ENCODE results near the gene MTRFR.

Gene MTRFR

DNA sequence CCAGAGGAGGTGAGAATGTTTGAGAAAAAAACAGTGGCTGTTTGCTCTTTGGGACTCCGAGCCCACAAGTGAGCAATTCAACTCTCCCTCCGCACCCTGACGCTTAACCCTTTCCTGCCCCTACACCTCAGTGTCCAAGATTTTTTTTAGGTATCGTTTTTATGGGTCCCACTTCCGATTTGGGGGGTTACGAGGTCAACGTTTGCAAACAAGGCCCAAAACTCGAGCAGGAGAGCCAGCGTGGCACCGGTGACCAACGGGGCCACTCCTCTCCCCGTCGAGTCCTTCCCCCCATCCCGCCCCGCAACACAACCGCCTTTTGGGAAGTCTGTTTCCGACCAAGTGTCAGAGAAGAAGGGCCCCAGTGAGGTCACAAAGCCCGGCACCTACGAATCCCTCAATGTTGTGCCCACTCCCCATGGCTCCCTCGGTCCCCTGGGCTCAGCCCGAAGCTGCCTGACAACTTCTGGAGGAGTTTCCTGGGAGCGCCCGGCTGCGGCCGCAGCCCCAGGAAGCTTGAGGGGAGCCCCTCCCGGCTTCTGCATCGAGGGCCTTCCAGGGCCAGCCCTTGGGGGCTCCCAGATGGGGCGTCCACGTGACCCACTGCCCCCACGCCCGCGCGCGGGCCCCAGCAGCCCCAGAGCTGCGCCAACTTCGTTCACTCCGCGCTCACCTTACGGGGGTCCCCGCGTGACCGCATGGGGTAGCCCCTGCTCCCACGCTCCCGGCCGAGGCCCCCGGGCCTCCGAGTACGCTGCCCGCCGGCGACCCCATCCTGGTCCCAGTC is 37.2 kb downstream of the MTRFR start:
- peak; percentile 72 for DNase-seq (ENCODE audit: low read depth)

DNA sequence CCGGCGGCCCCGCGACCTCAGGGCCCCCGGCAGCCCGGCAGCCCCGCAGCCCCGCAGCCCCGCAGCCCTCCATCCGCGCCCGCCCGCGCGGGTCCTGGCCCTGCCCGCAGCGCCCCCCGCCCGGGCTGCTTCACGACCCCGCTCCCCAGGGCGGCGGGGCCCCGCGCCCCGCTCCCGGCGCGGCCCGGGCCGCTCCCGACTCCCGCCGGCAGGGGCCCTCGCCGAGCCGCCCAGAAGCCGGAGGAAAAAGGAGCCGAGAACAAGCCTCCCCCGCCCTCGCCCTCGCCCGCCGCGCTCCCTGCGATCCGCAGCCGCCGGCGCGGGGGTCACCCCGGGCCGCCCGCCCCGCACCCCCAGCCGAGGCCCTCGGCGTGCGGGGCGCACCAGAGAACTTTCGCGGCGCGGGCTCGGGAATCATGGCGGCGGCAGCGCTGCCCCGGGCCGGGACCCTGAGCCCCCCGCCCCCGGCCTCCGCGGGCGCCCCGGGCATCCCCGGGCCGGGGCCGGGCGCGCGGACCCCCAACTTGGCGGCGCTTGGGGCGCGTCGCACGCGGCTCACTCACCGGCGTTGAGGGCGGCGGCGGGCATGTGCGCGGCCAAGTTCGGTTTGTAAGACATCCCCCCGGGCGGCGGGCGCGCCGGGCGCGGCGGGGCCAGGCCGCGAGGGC is 37.9 kb downstream of the MTRFR start:
- DNase-seq (ENCODE audit: low read depth): peak; percentile 68

DNA sequence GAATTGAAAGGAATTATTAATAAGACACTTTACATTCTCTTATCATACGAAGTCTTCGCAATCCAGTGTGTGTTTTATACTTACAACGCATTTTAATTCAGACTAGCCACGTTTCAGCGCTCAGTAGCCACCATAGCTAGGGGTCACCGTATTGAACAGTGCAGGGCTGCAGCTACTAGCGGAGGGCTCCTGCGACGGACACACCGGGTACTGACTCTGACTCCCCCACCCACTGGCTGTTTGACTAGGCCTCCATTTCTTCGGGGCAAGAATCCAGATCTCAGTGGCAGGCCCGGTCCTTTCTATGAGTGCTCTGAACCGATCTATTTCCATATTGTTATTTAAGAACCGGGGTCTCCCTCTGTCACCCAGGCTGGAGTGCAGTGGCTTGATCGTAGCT is 39.9 kb downstream of the MTRFR start:
- DNase-seq (ENCODE audit: low read depth): no peak

DNA sequence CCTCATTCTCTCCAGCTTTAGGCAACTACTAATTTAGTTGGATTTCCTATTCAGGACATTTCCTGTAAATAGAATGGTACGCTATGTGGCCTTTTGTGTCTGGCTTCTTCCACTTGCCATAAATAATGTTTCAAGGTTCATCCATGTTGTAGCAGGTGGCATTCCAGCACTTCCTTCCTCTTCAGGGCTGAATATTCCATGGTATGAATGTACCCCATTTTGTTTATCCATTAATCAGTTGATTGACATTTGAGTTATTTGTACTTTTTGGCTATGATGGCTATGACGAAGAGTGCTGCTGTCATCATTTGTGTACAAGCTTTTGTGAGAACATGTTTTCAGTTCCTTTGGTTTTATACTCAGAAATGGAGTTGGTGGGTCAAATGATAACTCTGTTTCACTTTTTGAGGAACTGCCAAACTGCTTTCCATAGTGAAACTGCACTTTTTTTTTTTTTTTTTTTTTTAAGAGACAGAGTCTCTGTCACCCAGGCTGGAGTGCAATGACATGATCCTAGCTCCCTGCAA is 44.9 kb downstream of the MTRFR start:
- DNase-seq (ENCODE audit: low read depth): no peak

DNA sequence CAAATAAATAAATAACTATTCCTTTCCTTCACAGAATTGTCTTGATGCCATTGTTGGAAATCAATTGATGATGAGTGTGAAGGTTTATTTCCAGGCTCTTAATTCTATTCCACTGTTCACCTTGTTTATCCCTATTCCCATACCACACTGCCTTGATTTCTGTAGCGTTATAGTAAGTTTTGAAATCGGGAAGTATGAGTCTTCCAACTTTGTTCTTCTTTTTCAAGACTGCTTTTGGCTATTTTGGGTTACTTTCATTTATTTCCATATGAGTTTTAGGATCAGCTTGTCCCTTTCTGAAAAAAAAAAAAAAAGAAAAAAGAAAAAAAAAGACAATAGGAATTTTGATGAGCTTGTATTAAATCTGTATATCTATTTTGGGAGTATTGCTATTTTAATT is 47.7 kb downstream of the MTRFR start:
- no peak for DNase-seq (ENCODE audit: low read depth)

DNA sequence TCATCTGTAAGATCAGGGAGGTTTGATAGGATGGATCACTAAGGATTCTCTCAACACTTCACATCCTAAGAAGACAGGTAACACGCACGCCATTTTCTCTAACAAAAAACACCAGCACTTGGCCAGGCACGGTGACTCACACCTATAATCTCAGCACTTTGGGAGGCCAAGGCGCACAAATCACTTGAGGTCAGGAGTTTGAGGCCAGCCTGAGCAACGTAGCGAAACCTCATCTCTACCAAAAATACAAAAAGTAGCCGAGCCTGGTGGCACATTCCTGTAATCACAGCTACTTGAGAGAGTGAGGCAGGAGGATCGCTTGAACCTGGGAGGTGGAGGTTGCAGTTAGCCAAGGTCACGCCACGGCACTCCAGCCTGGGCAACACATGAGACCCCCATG is 48.9 kb downstream of the MTRFR start:
- no peak for DNase-seq (ENCODE audit: low read depth)

DNA sequence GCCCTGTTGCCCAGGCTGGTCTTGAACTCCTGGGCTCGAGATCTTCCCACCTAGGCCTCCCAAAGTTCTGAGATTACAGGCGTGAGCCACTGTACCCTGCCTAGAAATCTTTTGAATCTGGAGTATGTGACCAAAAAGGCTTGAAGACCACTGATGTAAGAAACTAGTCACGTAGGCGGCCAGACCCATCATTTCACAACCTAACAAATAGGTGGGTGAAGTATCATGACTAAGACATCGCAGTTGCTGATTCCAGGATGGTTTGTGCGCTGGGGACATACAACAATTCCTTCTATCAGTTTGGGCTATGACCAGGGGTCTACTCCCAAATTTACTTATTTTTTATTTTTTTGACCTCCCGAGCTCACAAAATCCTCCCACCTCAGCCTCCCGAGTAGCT is 50.2 kb downstream of the MTRFR start:
- no peak for DNase-seq (ENCODE audit: low read depth)

DNA sequence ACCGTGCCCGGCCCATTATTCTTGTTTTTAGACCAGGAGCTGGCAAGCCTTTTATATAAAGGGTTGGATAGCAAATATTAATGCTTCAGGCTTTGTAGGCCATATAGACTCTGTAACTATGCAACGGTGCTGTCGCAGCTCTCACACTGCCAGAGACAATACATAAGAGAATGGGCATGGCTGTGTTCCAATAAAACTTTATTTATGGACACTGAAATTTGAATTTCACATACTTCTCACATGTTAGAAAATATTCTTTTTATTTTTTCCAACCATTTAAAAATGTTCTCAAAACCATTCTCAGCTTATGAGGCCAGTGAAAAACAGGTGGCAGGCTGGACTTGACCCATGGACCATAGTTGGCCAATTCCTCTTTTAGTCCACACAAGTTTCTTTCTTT is 51.4 kb downstream of the MTRFR start:
- DNase-seq (ENCODE audit: low read depth): no peak

DNA sequence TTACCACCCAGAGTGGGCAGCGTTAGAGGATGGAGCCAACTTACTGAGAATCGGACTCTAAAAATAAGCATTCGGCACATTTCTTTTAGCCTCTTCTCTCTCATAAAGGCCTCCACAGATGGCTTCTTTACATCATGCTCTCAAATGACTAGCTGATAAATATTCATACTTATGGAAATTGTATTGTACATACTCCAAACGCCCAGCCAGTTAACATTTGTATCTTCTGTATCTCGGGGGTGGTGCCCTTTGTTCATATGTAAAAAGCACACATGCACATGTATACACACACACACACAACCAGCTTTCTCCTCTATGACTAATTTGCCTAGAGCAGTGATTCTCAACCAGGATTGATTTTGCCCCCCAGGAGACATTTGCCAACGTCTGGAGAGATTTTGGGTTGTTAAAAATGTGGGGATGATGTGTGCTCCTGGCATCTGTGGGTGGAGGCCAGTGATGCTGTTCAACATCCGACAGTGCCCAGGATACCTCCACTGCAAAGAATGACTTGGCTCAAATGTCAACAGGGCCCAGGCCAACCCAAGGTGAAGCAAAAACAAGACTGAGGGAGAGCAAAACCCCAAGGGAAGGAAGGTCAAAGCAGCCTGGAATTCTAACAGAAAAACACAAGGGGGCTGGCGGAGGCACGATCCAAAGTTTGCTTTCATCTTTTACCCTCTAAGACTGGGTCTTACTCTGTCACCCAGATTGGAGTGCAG is 53.6 kb downstream of the MTRFR start:
- DNase-seq (ENCODE audit: low read depth): peak; percentile 23

DNA sequence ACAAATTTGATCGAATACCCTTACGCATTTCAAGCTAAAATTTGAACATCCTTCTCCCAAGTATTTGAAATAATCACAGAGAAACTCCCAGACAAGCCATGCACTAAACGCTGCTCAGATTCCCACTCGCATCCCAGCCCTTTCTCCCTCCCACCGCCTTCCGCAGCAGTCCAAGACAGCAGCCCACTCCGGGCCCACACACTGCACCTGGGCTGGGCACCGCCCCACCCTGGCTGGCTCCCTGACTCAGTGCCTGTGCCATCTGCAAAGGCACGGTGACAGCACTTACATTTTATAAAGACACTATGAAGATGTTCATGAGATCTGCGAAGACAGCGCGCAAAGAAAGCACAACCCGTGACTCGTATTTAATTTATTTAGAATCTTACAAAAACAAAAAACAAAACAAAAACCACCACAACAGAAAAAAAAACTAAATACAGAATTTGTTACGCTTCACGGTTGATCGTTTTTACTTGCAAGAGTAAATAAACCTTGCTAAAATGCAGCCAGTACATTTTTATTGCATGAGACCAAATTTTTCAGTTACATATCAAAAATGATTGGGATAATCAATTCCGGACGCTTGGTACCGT is 55.6 kb downstream of the MTRFR start:
- no peak for DNase-seq (ENCODE audit: low read depth)

DNA sequence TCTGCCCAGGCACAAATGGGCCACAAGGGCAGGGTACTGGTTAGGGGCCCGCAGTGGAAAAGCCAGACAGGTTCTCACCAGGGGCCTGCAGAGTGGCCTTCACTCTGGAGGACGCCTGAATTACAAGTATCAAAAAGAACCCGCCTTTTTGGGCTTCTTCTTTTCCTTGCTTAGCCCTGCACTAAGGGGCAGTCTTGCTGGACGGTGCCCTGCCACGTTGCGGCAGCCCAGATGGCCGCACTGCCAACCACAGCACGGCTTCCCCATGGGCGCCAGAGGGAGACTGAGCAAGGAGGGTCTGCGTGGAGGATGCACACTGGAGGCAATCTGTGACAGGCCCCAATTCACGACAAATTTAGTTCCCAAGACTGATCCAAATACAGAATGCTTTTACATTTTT is 56.7 kb downstream of the MTRFR start:
- DNase-seq (ENCODE audit: low read depth): no peak

DNA sequence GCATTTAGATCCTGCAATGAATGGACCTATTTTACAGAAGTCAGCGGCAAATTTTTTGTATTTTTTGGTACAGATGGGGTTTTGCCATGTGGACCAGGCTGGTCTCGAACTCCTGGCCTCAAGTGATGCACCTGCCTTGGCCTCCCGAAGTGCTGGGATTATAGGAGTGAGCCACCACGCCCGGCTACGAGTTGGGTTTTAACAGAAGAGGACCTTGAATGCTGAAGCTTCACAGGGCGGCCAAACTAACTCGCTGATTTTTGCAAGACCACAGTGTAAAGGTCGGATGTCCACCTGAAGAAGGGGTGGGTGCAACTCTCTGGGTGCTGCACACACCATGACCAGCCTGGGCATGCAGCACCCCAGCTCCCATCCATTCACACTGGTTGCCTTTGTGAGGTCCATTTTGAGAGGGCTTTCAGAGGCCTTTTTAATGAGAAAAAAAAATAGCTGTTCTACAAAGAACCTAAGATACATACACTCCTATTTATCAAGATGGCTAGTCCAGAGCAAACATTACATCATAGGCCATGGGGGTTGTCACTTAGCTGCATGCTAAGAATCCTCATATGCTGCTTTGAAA is 60.0 kb downstream of the MTRFR start:
- DNase-seq (ENCODE audit: low read depth): no peak

DNA sequence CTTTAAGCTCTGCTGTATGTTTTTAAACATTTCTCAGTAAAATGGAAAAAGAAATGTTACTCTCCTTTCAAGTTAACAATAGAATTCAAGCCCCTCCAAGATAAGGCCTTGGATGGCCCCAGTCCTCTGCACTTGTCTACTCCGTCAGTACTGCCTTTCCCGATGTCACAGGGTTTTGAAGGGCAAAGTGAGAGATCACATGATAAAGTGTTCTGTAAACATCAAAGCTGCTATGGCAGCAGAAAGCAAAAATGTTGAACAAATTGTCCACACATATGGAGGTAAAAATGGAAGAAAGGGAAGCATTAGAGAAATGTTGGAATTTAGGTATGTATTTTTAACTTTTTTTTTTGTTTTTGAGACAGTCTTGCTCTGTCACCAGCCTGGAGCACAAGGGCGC is 71.9 kb downstream of the MTRFR start:
- DNase-seq (ENCODE audit: low read depth): no peak

DNA sequence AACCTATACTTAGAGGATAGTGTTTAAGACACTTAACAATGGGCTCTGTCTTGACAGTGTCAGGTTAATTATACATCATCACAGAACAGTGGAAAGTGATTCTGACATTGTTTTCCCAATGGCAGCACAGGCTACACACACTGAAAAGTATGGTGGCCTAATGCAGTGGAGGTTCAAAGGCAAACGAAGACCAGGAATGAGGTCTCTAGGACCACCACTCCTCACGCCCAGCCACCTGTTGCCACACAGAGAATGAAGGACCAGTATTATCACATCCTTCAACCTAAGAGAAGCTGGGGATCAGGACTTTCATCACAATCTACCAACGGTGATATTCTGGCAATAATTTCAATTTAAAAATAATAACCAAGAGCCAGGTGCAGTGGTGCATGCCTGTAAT is 73.0 kb downstream of the MTRFR start:
- no peak for DNase-seq (ENCODE audit: low read depth)
